ENCODE results near the gene ABL1. TPM values are rescaled to one million over a fixed set of nuclear protein-coding genes. Genes with fewer than 3 reads are reported as not detected.
"Not testable (repeated sequence)": the region's sequence is repeated elsewhere in the genome, so short reads cannot be mapped to it uniquely, and the experiment has no call there.

ABL1 gene
- total RNA-seq (2014; rRNA removed; shearing (Covaris generic)) = 22.3 and 27.1 TPM in 2 replicates

- in situ Hi-C loops (cut with HindIII; ENCODE audit: low sequenced_read_pairs) = no loop called here
Measured at GRCh38 chr9:130834371-130835336, at the start of gene ABL1. ABL1 (plus strand) TSS chr9:130835254; CDS start chr9:130835447, 193 bp downstream.

GRCh38 chr9:130785940-130786508 is 49.0 kb upstream of the ABL1 start:
- no peak for DNase-seq (ENCODE audit: low spot score)
- in situ Hi-C loops (cut with HindIII; ENCODE audit: low sequenced_read_pairs) = no loop called here

More at GRCh38 chr9:130834371-130835336, at the start of gene ABL1:
- peak; percentile 65 for DNase-seq (ENCODE audit: low spot score)

- DNase-seq (ENCODE audit: low spot score) = no peak
- in situ Hi-C loops (cut with HindIII; ENCODE audit: low sequenced_read_pairs) = no loop called here
Measured at GRCh38 chr9:130786526-130786925, 48.5 kb upstream of the ABL1 start.

- in situ Hi-C loops (cut with HindIII; ENCODE audit: low sequenced_read_pairs) = no loop called here
- DNase-seq (ENCODE audit: low spot score) = no peak
Measured at GRCh38 chr9:130789747-130790672, 45.0 kb upstream of the ABL1 start.

GRCh38 chr9:130791303-130791894 is 43.7 kb upstream of the ABL1 start:
- no peak for DNase-seq (ENCODE audit: low spot score)
- in situ Hi-C loops (cut with HindIII; ENCODE audit: low sequenced_read_pairs) = no loop called here

- in situ Hi-C loops (cut with HindIII; ENCODE audit: low sequenced_read_pairs) = no loop called here
- no peak for DNase-seq (ENCODE audit: low spot score)
Measured at GRCh38 chr9:130793589-130793988, 41.5 kb upstream of the ABL1 start.

GRCh38 chr9:130794021-130794420 is 41.0 kb upstream of the ABL1 start:
- DNase-seq (ENCODE audit: low spot score); in situ Hi-C loops (cut with HindIII; ENCODE audit: low sequenced_read_pairs): not testable (repeated sequence)

GRCh38 chr9:130794423-130794822 is 40.6 kb upstream of the ABL1 start:
- DNase-seq (ENCODE audit: low spot score); in situ Hi-C loops (cut with HindIII; ENCODE audit: low sequenced_read_pairs): not testable (repeated sequence)

GRCh38 chr9:130794923-130795495 is 40.0 kb upstream of the ABL1 start:
- in situ Hi-C loops (cut with HindIII; ENCODE audit: low sequenced_read_pairs) = no loop called here

GRCh38 chr9:130803116-130803515 is 31.9 kb upstream of the ABL1 start:
- DNase-seq (ENCODE audit: low spot score); in situ Hi-C loops (cut with HindIII; ENCODE audit: low sequenced_read_pairs): not testable (repeated sequence)

More at GRCh38 chr9:130794923-130795495, 40.0 kb upstream of the ABL1 start:
- no peak for DNase-seq (ENCODE audit: low spot score)

- no peak for DNase-seq (ENCODE audit: low spot score)
- in situ Hi-C loops (cut with HindIII; ENCODE audit: low sequenced_read_pairs) = no loop called here
Measured at GRCh38 chr9:130805510-130806326, 29.3 kb upstream of the ABL1 start.

- DNase-seq (ENCODE audit: low spot score) = no peak
- in situ Hi-C loops (cut with HindIII; ENCODE audit: low sequenced_read_pairs) = no loop called here
Measured at GRCh38 chr9:130806327-130806716, 28.7 kb upstream of the ABL1 start.

GRCh38 chr9:130810609-130811136 is 24.4 kb upstream of the ABL1 start:
- in situ Hi-C loops (cut with HindIII; ENCODE audit: low sequenced_read_pairs) = no loop called here
- DNase-seq (ENCODE audit: low spot score) = no peak

GRCh38 chr9:130815242-130815808 is 19.7 kb upstream of the ABL1 start:
- no peak for DNase-seq (ENCODE audit: low spot score)
- in situ Hi-C loops (cut with HindIII; ENCODE audit: low sequenced_read_pairs) = no loop called here

GRCh38 chr9:130817914-130818313 is 17.1 kb upstream of the ABL1 start:
- in situ Hi-C loops (cut with HindIII; ENCODE audit: low sequenced_read_pairs) = no loop called here
- no peak for DNase-seq (ENCODE audit: low spot score)

- in situ Hi-C loops (cut with HindIII; ENCODE audit: low sequenced_read_pairs) = no loop called here
- no peak for DNase-seq (ENCODE audit: low spot score)
Measured at GRCh38 chr9:130820135-130820738, 14.8 kb upstream of the ABL1 start.

- in situ Hi-C loops (cut with HindIII; ENCODE audit: low sequenced_read_pairs) = no loop called here
Measured at GRCh38 chr9:130823435-130823834, 11.6 kb upstream of the ABL1 start.

More at GRCh38 chr9:130823435-130823834, 11.6 kb upstream of the ABL1 start:
- DNase-seq (ENCODE audit: low spot score) = no peak

Measured in G401 (cell line).